ENCODE measurements around the gene PDE4D. TPM values are rescaled to one million over a fixed set of nuclear protein-coding genes. Genes with fewer than 3 reads are reported as not detected.

The PDE4D gene
- polyA plus RNA-seq, 1 donor (not counting 4 experiments of a cell fraction or from before 2014, with no cell fraction given), result 3.6 TPM

DNA sequence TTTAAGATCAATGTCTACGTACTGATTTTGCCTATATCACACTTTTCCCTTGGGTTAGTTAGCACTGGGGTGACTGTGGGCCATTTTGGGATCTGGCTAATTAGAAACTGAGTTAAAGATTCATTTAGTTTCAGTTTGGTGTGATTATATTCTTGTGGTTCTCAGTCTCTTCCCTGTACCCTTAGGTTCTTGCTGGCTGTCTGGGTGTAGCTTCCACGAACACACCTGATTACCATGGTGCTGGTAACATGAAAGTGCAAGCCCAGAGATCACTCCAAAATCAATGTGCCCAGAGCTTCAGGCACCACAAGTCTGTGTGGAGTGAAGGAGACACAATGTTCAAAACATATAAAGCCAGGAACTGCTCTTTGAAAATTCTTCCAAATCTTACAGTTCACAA lies 248.1 kb downstream of the PDE4D start:
- no peaks in the 10 kb centered on the region for H3K79me2 ChIP-seq (ENCODE audit: control insufficient read depth, insufficient read depth, low read length)
- no peaks in the 10 kb centered on the region for H3K27me3 ChIP-seq (ENCODE audit: control insufficient read depth, extremely low read depth, insufficient read depth, low read length)
- dilution Hi-C loops (cut with MboI; ENCODE audit: extremely low pct_ligation_motif_present, low sequenced_read_pairs), result no loop called here
- H3K36me3 ChIP-seq (ENCODE audit: control insufficient read depth in 2 of 2, extremely low read depth in 1 of 2, insufficient read depth in 2 of 2, low read length in 2 of 2), result no peaks in the 10 kb centered on the region
- FAIRE-seq (no peak), DNase-seq (ENCODE audit: low read depth, low spot score) (no peak)
- H3K4me1 ChIP-seq (ENCODE audit: control insufficient read depth, extremely low read depth, insufficient read depth, low read length), result no peaks in the 10 kb centered on the region
- H2AFZ ChIP-seq (ENCODE audit: control insufficient read depth, low read length), result no peak overlapping the region
- no peak overlapping the region for H3K4me2 ChIP-seq (ENCODE audit: control insufficient read depth, extremely low read depth, insufficient read depth, low read depth, low read length)
- H3K9me1 ChIP-seq (ENCODE audit: control insufficient read depth, extremely low read depth, insufficient read depth, low read length), result no peaks in the 10 kb centered on the region
- no peaks in the 10 kb centered on the region for H4K20me1 ChIP-seq (ENCODE audit: control insufficient read depth, extremely low read depth, insufficient read depth, low read length)
- H3K4me3 ChIP-seq (ENCODE audit: control insufficient read depth in 2 of 3, extremely low read depth in 1 of 3, insufficient read depth in 2 of 3, low read depth in 1 of 3, low read length in 3 of 3), result no peak overlapping the region
- no peak for TF ChIP-seq EZH2 (IDR thresholded peaks at IDR 0.05; ENCODE audit: low read length)
- TF ChIP-seq, protein P1, sequence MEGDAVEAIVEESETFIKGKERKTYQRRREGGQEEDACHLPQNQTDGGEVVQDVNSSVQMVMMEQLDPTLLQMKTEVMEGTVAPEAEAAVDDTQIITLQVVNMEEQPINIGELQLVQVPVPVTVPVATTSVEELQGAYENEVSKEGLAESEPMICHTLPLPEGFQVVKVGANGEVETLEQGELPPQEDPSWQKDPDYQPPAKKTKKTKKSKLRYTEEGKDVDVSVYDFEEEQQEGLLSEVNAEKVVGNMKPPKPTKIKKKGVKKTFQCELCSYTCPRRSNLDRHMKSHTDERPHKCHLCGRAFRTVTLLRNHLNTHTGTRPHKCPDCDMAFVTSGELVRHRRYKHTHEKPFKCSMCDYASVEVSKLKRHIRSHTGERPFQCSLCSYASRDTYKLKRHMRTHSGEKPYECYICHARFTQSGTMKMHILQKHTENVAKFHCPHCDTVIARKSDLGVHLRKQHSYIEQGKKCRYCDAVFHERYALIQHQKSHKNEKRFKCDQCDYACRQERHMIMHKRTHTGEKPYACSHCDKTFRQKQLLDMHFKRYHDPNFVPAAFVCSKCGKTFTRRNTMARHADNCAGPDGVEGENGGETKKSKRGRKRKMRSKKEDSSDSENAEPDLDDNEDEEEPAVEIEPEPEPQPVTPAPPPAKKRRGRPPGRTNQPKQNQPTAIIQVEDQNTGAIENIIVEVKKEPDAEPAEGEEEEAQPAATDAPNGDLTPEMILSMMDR (optimal IDR thresholded peaks at IDR 0.05 in 1 of 3, IDR thresholded peaks at IDR 0.05 in 1 of 3, conservative IDR thresholded peaks at IDR 0.05 in 1 of 3; ENCODE audit: extremely low read depth in 1 of 3, insufficient read depth in 2 of 3, low read length in 3 of 3), result no peak
- no peak overlapping the region for H3K9ac ChIP-seq (ENCODE audit: control insufficient read depth, extremely low read depth, insufficient read depth, low read length)
- no peak overlapping the region for H3K27ac ChIP-seq (ENCODE audit: control insufficient read depth, insufficient read depth, low read length)
- no peaks in the 10 kb centered on the region for H3K9me3 ChIP-seq (ENCODE audit: control insufficient read depth, low read depth, low read length)

DNA sequence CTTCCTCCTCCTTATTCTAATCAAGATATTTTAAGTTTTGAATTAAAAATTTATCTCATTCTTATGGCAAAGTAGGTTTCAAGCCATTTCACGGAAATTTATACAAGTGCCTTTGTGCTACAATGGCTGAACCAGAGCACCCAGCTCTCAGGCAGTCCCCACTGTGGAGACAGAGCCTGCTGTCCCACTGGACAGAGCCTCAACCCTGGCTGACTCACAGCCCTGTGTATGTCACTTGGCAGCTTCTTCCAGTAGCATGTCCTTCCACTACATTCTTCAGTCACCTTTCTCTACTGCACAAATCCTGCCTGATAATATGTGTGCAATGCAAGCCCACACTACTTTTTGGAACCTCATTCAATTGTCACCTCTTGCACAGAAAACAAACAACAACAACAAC lies 253.1 kb downstream of the PDE4D start:
- H3K36me3 ChIP-seq (ENCODE audit: control insufficient read depth in 2 of 2, extremely low read depth in 1 of 2, insufficient read depth in 2 of 2, low read length in 2 of 2), result no peaks in the 10 kb centered on the region

More for the DNA sequence above, 253.1 kb downstream of the PDE4D start:
- Histone ChIP-seq H3K4me1 (ENCODE audit: control insufficient read depth, extremely low read depth, insufficient read depth, low read length) (no peaks in the 10 kb centered on the region), H3K4me2 (ENCODE audit: control insufficient read depth, extremely low read depth, insufficient read depth, low read depth, low read length) (no peak overlapping the region), H3K9me3 (ENCODE audit: control insufficient read depth, low read depth, low read length) (no peaks in the 10 kb centered on the region), H2AFZ (ENCODE audit: control insufficient read depth, low read length) (no peak overlapping the region), H4K20me1 (ENCODE audit: control insufficient read depth, extremely low read depth, insufficient read depth, low read length) (no peaks in the 10 kb centered on the region), H3K27me3 (ENCODE audit: control insufficient read depth, extremely low read depth, insufficient read depth, low read length) (no peaks in the 10 kb centered on the region), H3K79me2 (ENCODE audit: control insufficient read depth, insufficient read depth, low read length) (no peaks in the 10 kb centered on the region), H3K4me3 (ENCODE audit: control insufficient read depth in 2 of 3, extremely low read depth in 1 of 3, insufficient read depth in 2 of 3, low read depth in 1 of 3, low read length in 3 of 3) (no peak overlapping the region), H3K27ac (ENCODE audit: control insufficient read depth, insufficient read depth, low read length) (no peak overlapping the region), H3K9ac (ENCODE audit: control insufficient read depth, extremely low read depth, insufficient read depth, low read length) (no peak overlapping the region), H3K9me1 (ENCODE audit: control insufficient read depth, extremely low read depth, insufficient read depth, low read length) (no peaks in the 10 kb centered on the region)
- DNase-seq (ENCODE audit: low read depth, low spot score) (no peak), FAIRE-seq (no peak)
- TF ChIP-seq EZH2 (IDR thresholded peaks at IDR 0.05; ENCODE audit: low read length), result no peak
- TF ChIP-seq, protein P1 (optimal IDR thresholded peaks at IDR 0.05 in 1 of 3, IDR thresholded peaks at IDR 0.05 in 1 of 3, conservative IDR thresholded peaks at IDR 0.05 in 1 of 3; ENCODE audit: extremely low read depth in 1 of 3, insufficient read depth in 2 of 3, low read length in 3 of 3), result no peak
- dilution Hi-C loops (cut with MboI; ENCODE audit: extremely low pct_ligation_motif_present, low sequenced_read_pairs), result no loop called here
